SH-SY5Y (cell line): ENCODE measurements around the gene LCN15.

Experiments
- GATA2 ChIP-seq: IDR thresholded peaks from 2 replicates; pipeline ENCODE4 v1.6.1; 2011; ENCODE audit warnings: mild to moderate bottlenecking, low read depth, low read length
- GATA3 ChIP-seq: IDR thresholded peaks from 2 replicates; pipeline ENCODE4 v1.6.1; 2011; ENCODE audit warnings: low read depth, mild to moderate bottlenecking, low read length, moderate library complexity

DNA sequence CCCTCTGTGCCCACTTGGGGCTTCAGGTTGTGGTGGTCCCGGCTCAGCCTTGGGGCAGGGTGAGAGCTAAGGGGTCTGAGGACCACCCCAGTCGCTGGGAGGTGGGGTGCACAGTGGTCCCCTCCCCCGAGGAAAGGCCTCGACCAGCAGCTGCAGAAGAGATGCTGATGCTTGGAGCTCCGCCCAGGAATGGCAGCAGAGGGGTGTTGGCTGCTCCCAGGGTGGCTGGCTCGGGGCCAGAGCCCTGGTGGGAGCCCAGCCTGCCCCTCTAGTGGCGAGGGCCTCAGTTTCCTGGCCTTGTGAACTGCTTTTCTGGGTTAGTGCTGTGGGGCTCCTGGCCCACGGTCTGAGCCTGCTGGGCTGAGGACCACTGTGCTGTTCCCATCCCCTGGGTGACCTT lies 50.8 kb downstream of the LCN15 start:
- TF ChIP-seq GATA3 (no peak), GATA2 (no peak)
